GM19025 (cell line): ENCODE data around the gene USP34.
"Not testable (repeated sequence)": the region's sequence is repeated elsewhere in the genome, so short reads cannot be mapped to it uniquely, and the experiment has no call there.

Experiments used
- ATAC-seq: cut with Tn5 transposase; IDR thresholded peaks from one replicate; pipeline ENCODE4 v1.9.1; 2021; ENCODE audit warnings: mild to moderate bottlenecking, low read depth, moderate library complexity; ENCODE audit not compliant: unreplicated experiment

USP34 gene

DNA sequence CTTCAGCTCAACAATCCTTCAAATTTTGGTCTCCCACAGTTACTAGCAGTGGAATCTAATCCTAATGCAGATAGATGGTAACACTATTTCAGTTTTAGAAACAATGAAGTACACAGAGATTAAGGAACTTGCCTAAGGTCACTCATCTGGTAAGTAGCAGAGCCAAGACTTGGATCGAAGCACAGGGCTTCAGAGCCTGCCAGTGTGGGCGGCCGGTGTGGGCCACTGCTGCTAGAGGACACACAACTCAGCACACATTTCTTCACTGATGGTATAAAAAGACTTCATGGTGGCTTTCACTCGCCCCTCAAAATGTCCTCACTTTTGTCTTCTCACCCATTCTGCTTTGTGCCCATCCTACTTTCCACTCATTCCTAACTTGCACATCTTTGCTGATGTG, 297.8 kb downstream of the USP34 start:
- no peak for ATAC-seq

DNA sequence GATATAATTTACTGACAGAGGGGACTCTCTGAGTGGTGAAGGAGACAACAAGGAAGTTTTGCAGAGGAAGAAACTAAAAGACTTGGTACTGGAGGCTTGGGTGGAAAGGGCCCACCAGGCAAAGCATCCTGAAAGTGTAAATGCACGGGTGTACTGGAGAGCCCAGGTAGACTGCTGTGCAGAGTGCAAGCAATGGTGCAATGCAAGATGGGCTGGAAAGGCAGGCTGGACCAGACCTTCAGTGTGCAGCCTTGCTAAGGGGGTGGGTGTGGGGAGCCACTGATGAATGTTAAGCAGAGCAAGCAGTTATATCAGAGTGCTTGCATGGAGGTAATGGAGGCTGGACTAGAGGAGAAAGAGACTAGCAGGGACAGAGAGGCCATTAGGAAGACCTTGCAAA, 298.2 kb downstream of the USP34 start:
- ATAC-seq = no peak

DNA sequence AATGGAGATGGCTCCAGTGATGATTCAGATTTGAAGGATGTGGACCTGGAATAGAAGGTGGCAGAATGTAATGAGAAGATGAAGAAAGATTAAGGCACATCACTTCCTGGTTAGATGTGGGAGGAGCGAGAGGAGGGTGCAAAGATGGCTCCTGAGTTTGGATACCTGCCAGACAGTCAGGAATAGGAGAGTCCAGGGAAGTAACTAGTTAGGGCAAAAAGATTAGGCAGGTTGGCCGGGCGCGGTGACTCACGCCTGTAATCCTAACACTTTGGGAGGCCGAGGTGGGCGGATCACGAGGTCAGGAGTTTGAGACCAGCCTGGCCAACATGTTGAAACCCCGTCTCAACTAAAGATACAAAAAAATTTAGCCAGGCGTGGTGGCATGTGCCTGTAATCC, 303.3 kb downstream of the USP34 start:
- ATAC-seq = no peak

DNA sequence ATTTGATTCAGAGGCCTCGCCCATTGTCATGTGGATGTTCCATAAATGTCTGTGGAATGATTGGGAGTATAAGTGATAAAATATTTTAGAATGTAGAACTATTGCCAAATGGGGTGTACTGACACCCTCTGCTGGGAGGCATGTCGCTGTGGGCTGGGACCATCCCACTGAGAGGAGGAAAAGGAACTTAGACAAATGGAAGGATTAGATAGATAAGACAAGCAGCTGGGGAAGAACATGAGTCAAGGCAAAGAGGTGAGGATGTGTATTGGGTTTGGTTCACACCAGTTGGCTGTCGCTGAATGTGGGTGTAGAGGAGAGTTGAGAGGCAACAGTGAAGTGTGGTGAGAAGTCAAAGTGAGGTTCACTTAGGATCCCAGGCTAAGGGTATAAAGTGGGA, 304.9 kb downstream of the USP34 start:
- ATAC-seq = no peak

DNA sequence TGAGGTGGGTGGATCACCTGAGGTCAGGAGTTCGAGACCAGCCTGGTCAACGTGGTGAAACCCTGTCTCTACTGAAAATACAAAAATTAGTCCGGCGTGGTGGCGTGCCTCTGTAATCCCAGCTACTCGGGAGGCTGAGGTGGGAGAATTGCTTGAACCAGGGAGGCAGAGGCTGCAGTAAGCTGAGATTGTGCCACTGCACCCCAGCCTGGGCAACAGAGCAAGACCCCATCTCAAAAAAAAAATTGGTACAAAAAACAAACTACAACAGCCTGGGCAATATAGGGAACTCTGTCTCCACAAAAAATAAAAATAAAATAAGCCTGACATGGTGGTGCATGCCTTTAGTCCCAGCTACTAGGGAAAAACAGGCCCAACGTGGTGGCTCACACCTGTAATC, 305.8 kb downstream of the USP34 start:
- ATAC-seq = not testable (repeated sequence)

DNA sequence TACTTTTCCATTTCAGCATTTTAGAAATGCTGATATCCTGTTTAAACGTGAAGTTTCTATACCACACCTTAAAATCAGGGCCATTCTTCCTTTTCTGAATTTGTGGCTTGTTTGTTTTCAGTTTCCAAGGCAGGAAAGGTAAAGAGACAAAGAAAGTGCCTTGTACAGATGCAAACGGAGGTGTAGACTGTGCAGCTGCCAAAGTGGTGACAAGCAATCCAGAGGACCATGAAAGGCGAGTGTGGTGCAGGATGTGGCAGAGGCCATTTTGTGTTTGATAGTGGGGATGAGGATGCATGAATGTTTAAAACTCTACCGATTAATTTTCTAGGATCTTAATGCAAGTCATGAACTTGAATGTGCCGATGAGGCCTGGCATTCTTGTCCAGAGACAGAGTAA, 308.2 kb downstream of the USP34 start:
- ATAC-seq = no peak

DNA sequence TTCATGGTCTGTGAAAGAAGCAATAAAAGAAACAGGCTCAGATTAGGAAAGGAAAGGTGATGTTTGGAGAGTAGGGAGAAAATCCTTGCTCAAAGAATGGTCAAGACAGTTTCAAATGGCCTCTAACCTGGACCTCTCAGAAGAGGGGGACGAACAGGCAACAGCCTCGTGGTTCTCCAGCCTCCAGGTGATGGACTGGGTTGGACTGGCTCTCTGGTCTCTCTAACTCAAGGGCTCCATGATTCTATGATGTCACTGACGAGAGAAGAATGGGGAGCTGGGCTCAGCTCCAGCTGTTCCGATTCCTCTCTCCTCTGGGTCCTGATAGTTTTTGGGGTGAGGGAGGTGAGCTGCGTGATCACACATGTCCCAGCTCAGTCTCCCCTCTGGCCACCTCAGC, 309.0 kb downstream of the USP34 start, which contains the start of gene C2orf74:
C2orf74 (plus strand) TSS at position 301 of the 400 bp plus-strand sequence. CDS start 327 bp downstream, outside the sequence.
- no peak for ATAC-seq

DNA sequence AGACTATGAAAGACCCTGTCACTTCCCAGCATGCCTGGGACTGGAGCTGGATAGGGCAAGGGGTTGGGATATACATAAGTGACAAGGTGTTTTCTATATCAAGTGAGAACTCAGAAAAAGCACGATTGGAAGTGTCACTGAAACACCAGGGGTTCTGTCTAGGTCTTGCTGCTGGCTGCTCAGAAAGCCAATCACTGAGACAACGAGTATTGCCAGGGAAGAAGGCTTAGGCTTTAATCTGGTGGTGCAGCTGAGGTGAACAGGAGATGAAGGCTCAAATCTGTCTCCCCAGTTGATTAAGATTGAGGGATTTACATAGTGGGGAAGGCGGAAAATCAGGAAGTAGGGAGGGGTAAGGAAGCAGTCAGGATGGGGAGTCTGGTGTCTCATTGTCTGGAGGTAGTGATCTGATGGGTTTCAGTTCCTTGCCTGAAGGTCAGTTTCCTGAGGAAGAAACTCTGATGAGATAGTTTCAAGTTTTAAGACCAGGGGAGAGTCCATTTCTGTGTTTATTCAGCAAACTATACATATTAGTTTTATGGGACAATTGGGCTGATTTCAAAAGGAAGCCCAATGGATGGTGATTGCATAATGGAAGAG, 312.4 kb downstream of the USP34 start:
- no peak for ATAC-seq

DNA sequence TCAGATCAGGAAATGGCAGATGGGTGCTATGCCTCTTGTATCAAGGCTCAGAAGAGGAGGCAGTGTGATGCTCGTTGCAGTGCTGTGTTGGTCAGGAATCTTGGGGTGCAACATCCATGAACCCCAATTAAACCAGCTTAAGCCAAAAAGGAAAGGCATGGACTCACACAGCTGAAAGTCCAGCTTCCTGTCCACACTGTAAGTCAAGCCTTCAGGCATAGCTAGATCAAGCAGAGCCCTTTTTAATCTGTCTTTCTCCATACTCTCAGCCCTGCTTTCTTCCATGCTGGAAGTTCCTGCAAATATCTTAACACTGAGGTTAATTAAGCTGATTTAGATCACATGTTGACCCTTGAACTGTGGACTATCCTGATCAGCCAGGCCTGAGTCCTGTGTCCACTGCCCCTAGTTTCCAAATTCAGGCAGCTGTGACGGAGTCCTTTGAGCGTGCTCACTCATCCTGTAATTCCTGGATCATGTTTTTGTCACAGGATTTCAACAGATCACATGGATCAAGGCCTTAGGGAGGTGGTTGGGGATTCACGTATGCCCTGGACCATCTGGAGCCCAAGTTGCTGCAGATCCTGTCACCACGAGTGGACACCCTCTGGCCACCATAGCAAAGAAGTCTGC, 313.4 kb downstream of the USP34 start:
- no peak for ATAC-seq

DNA sequence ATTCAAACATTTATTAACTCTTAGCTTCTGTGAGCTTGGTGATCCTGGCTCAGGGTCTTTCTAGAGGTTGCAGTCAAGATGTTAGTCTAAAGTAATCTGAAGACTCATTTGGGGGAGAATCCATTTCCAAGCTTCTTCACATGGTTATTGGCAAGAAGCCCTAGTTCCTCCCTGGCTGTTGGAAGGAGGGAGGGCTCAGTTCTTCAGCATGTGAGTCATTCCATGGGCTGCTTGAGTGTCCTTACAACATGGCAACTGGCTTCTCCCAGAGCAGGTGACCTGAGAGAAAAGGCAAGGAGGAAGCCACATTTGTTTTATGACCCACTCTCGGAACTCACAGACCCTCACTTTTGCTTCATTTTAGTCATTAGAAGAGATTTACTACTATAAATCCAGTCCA, 319.5 kb downstream of the USP34 start:
- no peak for ATAC-seq

DNA sequence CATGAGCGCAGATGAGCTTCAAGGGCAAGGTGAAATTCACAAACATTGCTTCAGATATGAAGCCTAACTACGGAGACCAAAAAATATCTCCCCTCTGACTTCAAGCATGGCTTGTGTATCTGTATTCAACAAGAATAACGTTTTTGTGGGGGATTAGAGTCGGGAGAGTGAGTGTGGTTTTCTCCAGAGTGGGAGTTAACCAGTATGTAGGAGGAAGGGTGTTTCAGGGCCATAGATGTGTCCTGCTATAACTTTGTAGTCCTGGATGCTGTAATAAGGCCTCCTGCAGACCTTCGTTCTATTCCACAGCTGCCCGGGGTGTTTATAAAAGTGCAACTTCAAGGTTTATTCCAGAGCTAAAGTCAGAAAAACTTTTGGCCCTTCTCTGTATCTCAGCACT, 321.8 kb downstream of the USP34 start:
- ATAC-seq = no peak

DNA sequence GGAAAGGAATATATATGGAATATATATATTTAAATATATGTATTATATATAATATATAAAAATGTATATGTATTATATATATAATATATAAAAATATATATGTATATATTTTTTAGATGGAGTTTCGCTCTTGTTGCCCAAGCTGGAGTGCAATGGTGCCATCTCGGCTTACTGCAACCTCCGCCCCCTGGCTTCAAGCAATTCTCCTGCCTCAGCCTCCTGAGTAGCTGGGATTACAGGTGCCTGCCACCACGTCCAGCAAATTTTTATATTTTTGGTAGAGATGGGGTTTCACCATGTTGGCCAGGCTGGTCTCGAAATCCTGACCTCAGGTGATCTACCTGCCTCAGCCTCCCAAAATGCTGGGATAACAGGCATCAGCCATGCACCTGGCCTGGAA, 322.8 kb downstream of the USP34 start:
- not testable (repeated sequence) for ATAC-seq

DNA sequence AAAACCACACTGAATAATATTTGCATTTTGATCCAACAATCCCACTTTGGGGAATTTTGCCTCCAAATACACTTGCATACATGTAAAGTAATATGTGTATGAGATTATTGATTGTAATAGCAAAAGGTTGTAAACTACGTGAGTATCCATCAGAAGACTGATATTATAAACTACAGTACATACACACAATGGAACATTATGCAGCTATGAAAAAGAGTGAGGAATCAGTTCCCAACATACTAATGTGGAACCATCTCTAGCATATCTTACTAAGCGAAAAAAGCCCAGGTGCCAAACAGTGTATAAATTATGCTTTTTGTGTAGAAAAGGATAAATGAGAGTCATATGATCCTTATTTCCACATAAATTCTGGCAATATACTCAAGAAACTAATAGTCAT, 324.9 kb downstream of the USP34 start:
- ATAC-seq = no peak

DNA sequence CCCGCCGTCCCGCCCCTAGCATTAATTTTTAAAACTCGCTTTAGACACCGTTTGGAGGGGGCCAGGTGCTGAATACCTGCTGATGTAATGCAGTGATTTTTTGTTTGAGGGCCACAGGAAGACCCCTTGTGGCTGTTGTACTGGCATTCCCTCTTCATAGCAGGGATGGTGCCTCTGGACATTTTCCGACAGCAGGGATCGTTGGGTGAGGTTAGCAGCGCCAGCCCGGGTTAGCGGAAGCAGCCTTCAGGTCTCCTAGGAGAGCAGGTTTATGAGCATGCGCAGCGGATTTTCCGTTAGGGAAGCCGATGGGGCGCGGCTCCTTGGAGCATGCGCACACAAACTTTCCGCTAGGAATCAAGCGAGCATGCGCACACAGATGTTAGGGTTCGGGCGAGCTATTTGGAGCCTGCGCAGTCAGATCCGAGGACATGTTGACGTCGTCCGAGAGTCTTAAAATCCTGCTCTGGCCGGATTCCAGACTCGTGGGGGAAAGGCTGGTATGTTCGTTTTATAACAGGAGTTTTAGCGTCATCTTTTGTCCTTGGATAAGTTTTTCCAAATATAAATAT, 326.1 kb downstream of the USP34 start:
- ATAC-seq = peak; percentile 89

DNA sequence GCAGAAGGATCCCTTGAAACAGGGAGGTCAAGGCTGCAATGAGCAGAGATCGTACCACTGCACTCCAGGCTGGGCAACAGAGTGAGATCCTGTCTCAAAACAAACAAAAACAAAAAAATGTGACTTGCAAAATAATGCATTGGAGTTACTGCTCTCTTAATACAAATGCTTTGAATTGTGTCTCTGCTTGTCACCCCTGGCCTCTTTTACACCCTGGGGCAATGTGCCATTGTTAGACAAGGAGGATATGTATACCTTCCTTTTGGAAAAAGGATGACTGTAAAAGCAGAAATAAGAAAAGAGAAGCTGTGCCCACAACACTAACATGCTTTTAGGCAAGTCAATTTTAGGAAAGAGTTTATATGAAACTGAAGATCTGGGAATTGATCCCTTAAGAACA, 329.7 kb downstream of the USP34 start:
- no peak for ATAC-seq

DNA sequence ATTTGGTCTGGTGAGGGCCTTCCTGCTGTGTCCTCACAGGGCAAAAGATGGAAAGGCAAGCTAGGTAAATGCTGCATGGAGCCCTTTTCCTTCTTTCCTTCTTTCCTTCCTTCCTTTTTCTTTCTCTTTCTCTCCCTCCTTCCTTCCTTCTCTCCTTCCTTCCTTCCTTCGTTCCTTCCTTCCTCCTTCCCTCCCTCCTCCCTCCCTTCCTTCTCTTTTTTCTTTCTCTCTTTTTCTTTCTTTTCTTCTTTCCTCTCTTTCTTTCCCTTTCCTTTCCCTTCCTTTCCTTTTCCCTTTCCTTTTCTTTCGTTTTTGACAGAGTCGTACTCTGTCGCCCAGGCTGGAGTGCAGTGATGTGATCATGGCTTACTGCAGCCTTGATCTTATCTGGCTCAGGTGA, 332.0 kb downstream of the USP34 start:
- no peak for ATAC-seq
